Measurements from ENCODE around the gene HSPH1.
"Not testable (repeated sequence)": the region's sequence is repeated elsewhere in the genome, so short reads cannot be mapped to it uniquely, and the experiment has no call there.

DNA sequence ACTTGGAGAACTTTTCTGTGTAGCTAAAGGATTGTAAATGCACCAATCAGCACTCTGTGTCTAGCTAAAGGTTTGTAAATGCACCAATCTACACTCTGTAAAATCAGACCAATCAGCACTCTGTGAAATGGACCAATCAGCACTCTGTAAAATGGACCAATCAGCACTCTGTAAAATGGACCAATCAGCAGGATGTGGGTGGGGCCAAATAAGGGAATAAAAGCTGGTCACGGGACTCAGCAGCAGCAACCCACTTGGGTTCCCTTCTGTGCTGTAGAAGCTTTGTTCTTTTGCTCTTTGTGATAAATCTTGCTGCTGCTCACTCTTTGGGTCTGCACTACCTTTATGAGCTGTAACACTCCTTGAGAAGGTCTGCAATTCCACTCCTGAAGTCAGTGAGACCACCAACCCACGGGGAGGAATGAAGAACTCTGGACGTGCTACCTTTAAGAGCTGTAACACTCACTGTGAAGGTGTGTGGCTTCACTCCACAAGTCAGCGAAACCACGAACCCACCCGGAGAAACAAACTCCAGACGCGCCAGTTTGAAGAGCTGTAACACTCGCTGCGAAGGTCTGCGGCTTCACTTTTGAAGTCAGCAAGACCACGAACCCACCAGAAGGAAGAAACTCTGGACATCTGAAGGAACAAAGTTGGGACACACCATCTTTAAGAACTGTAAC is 16.2 kb upstream of the HSPH1 start:
- TF ChIP-seq, protein P1, sequence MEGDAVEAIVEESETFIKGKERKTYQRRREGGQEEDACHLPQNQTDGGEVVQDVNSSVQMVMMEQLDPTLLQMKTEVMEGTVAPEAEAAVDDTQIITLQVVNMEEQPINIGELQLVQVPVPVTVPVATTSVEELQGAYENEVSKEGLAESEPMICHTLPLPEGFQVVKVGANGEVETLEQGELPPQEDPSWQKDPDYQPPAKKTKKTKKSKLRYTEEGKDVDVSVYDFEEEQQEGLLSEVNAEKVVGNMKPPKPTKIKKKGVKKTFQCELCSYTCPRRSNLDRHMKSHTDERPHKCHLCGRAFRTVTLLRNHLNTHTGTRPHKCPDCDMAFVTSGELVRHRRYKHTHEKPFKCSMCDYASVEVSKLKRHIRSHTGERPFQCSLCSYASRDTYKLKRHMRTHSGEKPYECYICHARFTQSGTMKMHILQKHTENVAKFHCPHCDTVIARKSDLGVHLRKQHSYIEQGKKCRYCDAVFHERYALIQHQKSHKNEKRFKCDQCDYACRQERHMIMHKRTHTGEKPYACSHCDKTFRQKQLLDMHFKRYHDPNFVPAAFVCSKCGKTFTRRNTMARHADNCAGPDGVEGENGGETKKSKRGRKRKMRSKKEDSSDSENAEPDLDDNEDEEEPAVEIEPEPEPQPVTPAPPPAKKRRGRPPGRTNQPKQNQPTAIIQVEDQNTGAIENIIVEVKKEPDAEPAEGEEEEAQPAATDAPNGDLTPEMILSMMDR (conservative IDR thresholded peaks at IDR 0.05): not testable (repeated sequence)
- not testable (repeated sequence) for TF ChIP-seq EZH2 (IDR thresholded peaks at IDR 0.05; ENCODE audit: low read depth)

Data from PC-9 (cell line).